Lower leg skin (tissue), 4 donors: ENCODE measurements around the gene ADGB. TPM values are rescaled to one million over a fixed set of nuclear protein-coding genes. Genes with fewer than 3 reads are reported as not detected.
A peak's percentile ranks its signal among the peaks of the same experiment; 100 is the strongest.

Experiments used
- DNase-seq, 2 donors: peaks; one replicate each; pipeline ENCODE4 v3.0.0-alpha.2; 2019; ENCODE audit warnings: low spot score in 2 of 2
- H3K4me3 ChIP-seq: fragments of 200-600 bp; sonication (generic); 2 replicates; pipeline ENCODE4 v1.5.1; 2017; ENCODE audit warnings: mild to moderate bottlenecking, low read depth; ENCODE audit not compliant: poor library complexity, severe bottlenecking
- POLR2A ChIP-seq, 2 donors: fragments of 450-650 bp; IDR thresholded peaks; one replicate each; pipeline ENCODE4 v1.6.1; 2016 to 2017; ENCODE audit warnings: antibody characterized with exemption in 2 of 2, mild to moderate bottlenecking in 1 of 2, moderate library complexity in 1 of 2
- WGBS, 2 donors: methylation state at CpG; one replicate each; pipeline ENCODE4 v1.1.5; 2018; 5-methylcytosine and 5-hydroxymethylcytosine counted together
- intact Hi-C: fragments of 100-400 bp; cut with DNase I; formaldehyde crosslinking; loops from one replicate; pipeline ENCODE4 v1.15.0; 2023; ENCODE audit warnings: low total_unique reads
- total RNA-seq, 4 donors: library from RNA; depleted of rRNA; stranded (reverse); fragments of >200 nt; gene quantifications; one replicate each; pipeline ENCODE4 v1.1.0, GENCODE V29; 2016
- TF ChIP-seq, protein P1 (sequence below), 3 donors: fragments of 450-650 bp; IDR thresholded peaks; one replicate each; pipeline ENCODE4 v1.5.1; 2016; ENCODE audit warnings: antibody characterized with exemption in 3 of 3, mild to moderate bottlenecking in 3 of 3, moderate library complexity in 2 of 3

Gene ADGB
- total RNA-seq, 4 donors from 2014 or later, result 0.06 to 1.9 (median 1.8) TPM; not detected in 1

DNA sequence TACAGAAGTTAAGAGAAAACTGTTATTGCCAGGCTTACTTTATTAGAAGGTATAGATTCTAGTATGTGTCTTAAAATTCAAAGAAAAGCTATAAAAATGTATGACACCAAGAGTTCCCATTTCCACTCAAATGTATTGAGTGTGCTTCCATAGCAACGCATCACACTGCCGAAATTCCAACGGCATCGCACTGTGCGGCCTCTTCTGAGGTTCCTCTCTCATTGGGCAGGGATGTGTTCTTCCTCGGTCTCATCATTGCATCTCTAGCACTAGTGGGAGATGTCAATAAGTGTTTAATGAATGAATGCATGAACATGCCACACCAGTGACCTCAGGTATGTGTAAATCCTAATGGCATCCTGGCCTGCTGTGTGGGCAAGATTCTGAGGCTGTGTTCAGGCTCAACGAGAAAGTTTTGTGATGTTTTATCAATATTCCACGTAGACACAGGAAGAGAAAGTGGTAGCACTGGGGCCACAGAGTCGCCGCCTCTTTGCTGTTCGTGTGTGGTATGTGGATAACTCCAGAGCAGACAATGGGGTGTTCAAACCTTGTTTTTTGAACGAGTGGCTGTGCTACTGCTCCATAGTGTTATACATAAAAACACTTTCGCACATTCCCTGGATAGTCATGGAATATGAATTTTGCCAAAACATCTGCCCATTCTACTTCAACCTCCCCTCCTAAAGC, 171.6 kb downstream of the ADGB start:
- intact Hi-C loops, result no loop called here
- 80 to 81% methylated on average over 13 of the region's 13 CpGs for WGBS, 2 donors
- H3K4me3 ChIP-seq, result no peak overlapping the region
- TF ChIP-seq POLR2A (IDR thresholded peaks at IDR 0.05), result no peak
- DNase-seq, result no peak

DNA sequence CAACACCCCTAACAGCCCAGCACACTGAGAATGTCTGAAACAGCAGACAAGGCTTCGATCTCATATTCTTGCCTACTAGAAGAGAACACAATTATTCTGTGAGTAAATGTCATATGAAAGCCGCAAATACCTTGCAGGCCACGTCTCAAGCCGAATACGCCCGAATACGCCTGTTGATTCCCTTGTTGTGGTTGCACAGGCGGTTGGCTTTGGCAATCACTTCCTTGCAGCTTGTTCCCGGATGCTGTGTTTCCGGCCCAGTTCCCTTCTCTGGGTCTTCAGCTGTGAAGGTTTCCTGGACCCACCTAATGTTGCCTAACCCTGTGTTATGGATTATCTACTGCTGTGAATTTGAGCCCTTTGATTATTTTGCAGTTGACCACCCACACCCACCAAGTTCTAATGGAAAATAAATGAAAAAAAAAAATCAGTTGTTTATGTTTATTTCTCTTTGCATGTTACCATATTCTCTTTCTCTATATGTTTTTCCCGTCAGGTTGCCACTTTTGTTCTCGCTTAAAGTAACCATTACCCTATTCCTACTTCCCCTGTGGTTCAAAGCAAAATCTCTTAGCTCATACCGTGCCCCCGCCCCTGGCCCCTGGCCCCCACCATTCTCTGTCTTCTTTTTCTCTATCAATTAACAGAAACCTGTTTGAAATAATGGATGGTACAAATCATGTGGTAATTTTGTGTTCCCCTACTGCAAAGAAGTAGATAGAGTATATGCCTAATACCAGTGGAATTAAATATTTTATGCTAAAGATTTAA, 172.4 kb downstream of the ADGB start:
- TF ChIP-seq, protein P1, sequence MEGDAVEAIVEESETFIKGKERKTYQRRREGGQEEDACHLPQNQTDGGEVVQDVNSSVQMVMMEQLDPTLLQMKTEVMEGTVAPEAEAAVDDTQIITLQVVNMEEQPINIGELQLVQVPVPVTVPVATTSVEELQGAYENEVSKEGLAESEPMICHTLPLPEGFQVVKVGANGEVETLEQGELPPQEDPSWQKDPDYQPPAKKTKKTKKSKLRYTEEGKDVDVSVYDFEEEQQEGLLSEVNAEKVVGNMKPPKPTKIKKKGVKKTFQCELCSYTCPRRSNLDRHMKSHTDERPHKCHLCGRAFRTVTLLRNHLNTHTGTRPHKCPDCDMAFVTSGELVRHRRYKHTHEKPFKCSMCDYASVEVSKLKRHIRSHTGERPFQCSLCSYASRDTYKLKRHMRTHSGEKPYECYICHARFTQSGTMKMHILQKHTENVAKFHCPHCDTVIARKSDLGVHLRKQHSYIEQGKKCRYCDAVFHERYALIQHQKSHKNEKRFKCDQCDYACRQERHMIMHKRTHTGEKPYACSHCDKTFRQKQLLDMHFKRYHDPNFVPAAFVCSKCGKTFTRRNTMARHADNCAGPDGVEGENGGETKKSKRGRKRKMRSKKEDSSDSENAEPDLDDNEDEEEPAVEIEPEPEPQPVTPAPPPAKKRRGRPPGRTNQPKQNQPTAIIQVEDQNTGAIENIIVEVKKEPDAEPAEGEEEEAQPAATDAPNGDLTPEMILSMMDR (IDR thresholded peaks at IDR 0.05), result no peak
- no peak for TF ChIP-seq POLR2A (IDR thresholded peaks at IDR 0.05)
- H3K4me3 ChIP-seq, result no peak overlapping the region
- DNase-seq, result peak; percentile 56 to 89
- intact Hi-C loops, result no loop called here
- 56 to 63% methylated on average over 14 of the region's 14 CpGs for WGBS, 2 donors

DNA sequence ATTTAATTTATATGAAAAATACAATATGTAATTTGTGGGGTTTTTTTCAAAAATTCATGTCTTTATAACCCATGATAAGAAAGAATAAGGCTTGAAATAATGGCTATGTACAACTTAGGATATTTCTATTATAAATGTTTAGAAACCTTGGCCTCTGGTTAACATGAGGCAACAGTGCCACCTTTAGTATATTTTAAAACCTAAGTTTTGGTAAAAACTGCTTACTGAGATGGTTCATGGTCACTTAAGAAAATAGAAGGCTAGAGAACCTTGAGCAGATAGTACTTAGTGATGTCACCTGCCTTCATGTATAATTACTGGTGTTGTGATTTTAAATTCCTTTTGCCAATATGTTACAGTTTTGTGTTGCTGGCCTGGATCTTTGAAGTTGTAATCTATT, 176.4 kb downstream of the ADGB start:
- no peak for TF ChIP-seq POLR2A (IDR thresholded peaks at IDR 0.05)
- TF ChIP-seq, protein P1 (IDR thresholded peaks at IDR 0.05), result no peak
- intact Hi-C loops, result no loop called here
- H3K4me3 ChIP-seq, result no peak overlapping the region
- DNase-seq, result no peak

DNA sequence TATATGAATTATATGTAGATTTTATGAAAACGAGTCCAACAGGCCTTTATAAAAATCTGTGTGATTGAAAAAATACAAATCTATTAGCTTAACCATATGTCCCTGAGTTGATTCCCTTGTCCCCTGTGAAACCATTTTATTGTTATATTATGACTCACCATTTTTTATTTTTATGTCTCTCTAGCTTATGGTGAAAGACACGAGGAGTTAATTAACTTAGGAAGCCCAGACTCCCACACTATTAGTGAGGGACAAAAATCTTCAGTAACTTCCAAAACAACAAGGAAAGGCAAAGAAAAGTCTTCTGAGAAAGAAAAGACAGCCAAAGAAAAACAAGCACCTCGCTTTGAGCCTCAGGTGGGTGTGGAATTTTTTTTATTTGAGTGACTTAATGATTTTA, 183.1 kb downstream of the ADGB start:
- intact Hi-C loops, result no loop called here
- TF ChIP-seq, protein P1 (IDR thresholded peaks at IDR 0.05), result no peak
- no peak for TF ChIP-seq POLR2A (IDR thresholded peaks at IDR 0.05)
- no peak overlapping the region for H3K4me3 ChIP-seq
- WGBS, 2 donors, result 54 to 61% methylated on average over 3 of the region's 3 CpGs
- DNase-seq, result no peak

DNA sequence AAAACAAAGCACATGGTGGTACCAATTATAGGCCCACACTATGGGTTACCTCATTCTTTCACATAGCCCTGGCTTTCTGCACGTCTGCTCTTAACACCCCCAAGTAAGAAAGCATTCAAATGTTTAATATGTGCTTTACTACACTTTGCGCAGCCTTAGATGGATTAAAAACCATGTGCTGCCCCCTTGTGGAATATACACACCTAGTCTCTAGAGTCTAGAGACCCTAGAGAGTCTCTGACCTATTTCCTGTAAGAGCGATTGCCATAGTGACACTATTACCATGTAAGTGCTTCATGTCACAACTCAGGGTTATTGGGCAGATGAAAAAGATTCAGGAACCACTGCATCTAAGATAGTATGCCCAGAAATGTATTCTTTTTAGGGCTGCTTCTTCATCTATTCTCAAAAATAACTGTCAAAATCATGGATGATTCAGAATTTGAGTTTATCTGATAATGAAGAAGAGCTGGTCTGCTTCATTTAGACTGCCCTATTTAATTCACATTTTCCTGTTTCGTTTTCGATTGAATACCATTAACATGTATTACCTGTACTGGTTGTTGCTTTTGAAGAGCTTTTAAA, 186.3 kb downstream of the ADGB start:
- WGBS, 2 donors, result 69 to 76% methylated on average over 5 of the region's 5 CpGs
- no peak overlapping the region for H3K4me3 ChIP-seq
- intact Hi-C loops, result no loop called here
- TF ChIP-seq, protein P1 (IDR thresholded peaks at IDR 0.05), result no peak
- TF ChIP-seq POLR2A (IDR thresholded peaks at IDR 0.05), result no peak
- no peak for DNase-seq

DNA sequence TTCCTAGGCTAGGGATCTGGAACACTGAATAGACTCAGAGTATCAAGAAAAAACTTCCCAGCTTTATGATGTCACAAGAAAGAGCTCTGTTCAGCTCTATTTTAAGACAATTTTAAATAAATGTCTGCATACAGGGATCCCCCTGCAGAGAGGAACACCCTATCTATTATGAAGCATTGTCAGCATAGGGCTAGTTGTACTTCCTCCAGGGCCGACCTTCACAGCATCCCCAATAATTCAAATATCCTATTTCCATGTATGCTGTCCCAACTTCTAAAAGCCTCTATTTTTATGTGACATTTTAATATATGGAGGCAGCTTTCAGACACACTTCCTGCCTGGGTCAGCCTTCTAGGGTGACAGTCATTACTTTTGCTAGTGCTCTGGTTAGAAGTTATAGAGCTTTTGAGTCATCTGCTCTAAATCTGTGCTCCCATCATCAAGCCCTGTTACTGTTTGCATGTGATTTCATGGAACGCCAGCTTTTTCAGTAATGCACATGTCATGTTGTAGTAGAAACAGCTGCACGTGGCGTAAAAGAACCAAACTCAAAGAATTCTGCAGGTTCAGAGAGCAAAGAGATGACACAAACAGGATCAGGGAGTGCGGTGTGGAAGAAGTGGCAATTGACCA, 189.2 kb downstream of the ADGB start:
- no peak for DNase-seq
- 48 to 64% methylated on average over 5 of the region's 5 CpGs for WGBS, 2 donors
- intact Hi-C loops, result no loop called here
- no peak overlapping the region for H3K4me3 ChIP-seq
- TF ChIP-seq POLR2A (IDR thresholded peaks at IDR 0.05), result no peak
- TF ChIP-seq, protein P1 (IDR thresholded peaks at IDR 0.05), result no peak
